ENCODE measurements around the gene GNAQ. TPM values are rescaled to one million over a fixed set of nuclear protein-coding genes. Genes with fewer than 3 reads are reported as not detected.

GNAQ gene
- total RNA-seq, 1 experiment from 2014 or later: 38.2 TPM

DNA sequence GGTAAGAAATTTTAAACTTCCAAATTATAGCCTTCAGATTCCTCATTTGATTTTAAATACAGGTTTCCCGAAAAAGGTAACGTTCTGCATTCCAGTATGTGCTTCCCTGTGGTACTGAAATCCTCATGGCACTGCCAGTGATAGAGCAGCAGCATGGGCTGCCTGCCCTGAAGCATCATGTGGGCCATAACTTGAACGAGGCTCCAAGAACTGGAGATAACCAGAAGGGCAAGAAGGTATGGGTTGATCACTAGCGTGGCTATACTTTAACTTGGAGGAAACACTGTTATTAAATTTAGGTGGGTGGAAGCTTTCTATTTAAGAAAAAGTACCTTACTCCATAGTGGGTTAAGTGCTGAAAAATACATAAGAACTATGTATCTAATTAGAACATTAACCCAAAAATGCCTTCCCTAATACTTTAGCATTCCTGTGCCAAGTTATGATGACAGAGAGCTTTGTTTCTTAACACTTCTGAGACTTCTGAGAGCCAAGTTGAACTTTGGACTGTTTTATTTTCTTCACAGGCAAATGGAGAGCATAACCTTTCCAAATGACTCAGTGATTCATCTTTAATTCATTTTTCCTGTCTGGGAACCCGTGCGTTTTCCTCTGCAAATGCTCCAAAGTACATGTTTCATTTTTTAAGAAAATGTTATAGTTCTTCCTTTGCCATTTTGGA, 192.0 kb downstream of the GNAQ start:
- H3K36me3 Mint-ChIP-seq (ENCODE audit: insufficient read depth, unreplicated experiment): peaks cover 12% of the 10 kb centered on the region
- TF ChIP-seq, protein P1, sequence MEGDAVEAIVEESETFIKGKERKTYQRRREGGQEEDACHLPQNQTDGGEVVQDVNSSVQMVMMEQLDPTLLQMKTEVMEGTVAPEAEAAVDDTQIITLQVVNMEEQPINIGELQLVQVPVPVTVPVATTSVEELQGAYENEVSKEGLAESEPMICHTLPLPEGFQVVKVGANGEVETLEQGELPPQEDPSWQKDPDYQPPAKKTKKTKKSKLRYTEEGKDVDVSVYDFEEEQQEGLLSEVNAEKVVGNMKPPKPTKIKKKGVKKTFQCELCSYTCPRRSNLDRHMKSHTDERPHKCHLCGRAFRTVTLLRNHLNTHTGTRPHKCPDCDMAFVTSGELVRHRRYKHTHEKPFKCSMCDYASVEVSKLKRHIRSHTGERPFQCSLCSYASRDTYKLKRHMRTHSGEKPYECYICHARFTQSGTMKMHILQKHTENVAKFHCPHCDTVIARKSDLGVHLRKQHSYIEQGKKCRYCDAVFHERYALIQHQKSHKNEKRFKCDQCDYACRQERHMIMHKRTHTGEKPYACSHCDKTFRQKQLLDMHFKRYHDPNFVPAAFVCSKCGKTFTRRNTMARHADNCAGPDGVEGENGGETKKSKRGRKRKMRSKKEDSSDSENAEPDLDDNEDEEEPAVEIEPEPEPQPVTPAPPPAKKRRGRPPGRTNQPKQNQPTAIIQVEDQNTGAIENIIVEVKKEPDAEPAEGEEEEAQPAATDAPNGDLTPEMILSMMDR (IDR thresholded peaks at IDR 0.05; ENCODE audit: unreplicated experiment): no peak
- H3K27ac Mint-ChIP-seq (ENCODE audit: low read depth, unreplicated experiment): no peak overlapping the region
- H3K4me1 Mint-ChIP-seq (ENCODE audit: insufficient read depth, unreplicated experiment): peaks cover 13% of the 10 kb centered on the region
- H3K27me3 Mint-ChIP-seq (ENCODE audit: insufficient read depth, unreplicated experiment): no peaks in the 10 kb centered on the region
- H3K4me3 Mint-ChIP-seq (ENCODE audit: unreplicated experiment): no peak overlapping the region
- H3K9me3 Mint-ChIP-seq (ENCODE audit: unreplicated experiment): no peaks in the 10 kb centered on the region
- BruUV-seq (replicated peaks): no TSS peak
- peak; percentile 66 for DNase-seq (ENCODE audit: unreplicated experiment)
- intact Hi-C loops (cut with micrococcal nuclease): loop anchor here (5.0 kb wide), 1 partner anchor 283 kb away; no protein-coding TSS in a partner anchor
- POLR2A ChIA-PET: interaction anchor here (0.6 kb wide), 2 partner anchors 17 to 113 kb away, joined by 3 read pairs; no protein-coding TSS in a partner anchor
- CTCF ChIA-PET: interaction anchor here (0.6 to 1.2 kb wide), 4 partner anchors 19 to 402 kb away, joined by 3 to 8 read pairs (median 3); no protein-coding TSS in a partner anchor

GRCh38 chr9:77838986-77839385, 192.6 kb downstream of the GNAQ start:
- no TSS peak for BruUV-seq (replicated peaks)
- Mint-ChIP-seq H3K27ac (ENCODE audit: low read depth, unreplicated experiment) (no peak overlapping the region), H3K36me3 (ENCODE audit: insufficient read depth, unreplicated experiment) (peaks cover 12% of the 10 kb centered on the region), H3K27me3 (ENCODE audit: insufficient read depth, unreplicated experiment) (no peaks in the 10 kb centered on the region), H3K4me3 (ENCODE audit: unreplicated experiment) (no peak overlapping the region), H3K4me1 (ENCODE audit: insufficient read depth, unreplicated experiment) (peaks cover 13% of the 10 kb centered on the region), H3K9me3 (ENCODE audit: unreplicated experiment) (no peaks in the 10 kb centered on the region)
- intact Hi-C loops (cut with micrococcal nuclease): no loop called here
- ChIA-PET CTCF (interaction anchor here (0.8 to 1.2 kb wide), 3 partner anchors 20 to 235 kb away, joined by 3 to 8 read pairs (median 3); no protein-coding TSS in a partner anchor), POLR2A (no interaction called here)
- TF ChIP-seq, protein P1 (IDR thresholded peaks at IDR 0.05; ENCODE audit: unreplicated experiment): no peak
- no peak for DNase-seq (ENCODE audit: unreplicated experiment)

GRCh38 chr9:77834898-77835488, 196.6 kb downstream of the GNAQ start:
- ChIA-PET CTCF (interaction anchor here (0.6 to 1.9 kb wide), 3 partner anchors 27 to 201 kb away, joined by 3 to 4 read pairs (median 3); no protein-coding TSS in a partner anchor), POLR2A (no interaction called here)
- no peak overlapping the region for H3K27ac Mint-ChIP-seq (ENCODE audit: low read depth, unreplicated experiment)
- TF ChIP-seq, protein P1 (IDR thresholded peaks at IDR 0.05; ENCODE audit: unreplicated experiment): no peak
- H3K9me3 Mint-ChIP-seq (ENCODE audit: unreplicated experiment): no peaks in the 10 kb centered on the region
- intact Hi-C loops (cut with micrococcal nuclease): no loop called here
- H3K27me3 Mint-ChIP-seq (ENCODE audit: insufficient read depth, unreplicated experiment): no peaks in the 10 kb centered on the region
- no peak for DNase-seq (ENCODE audit: unreplicated experiment)
- H3K36me3 Mint-ChIP-seq (ENCODE audit: insufficient read depth, unreplicated experiment): peaks cover 7% of the 10 kb centered on the region
- no peak overlapping the region for H3K4me3 Mint-ChIP-seq (ENCODE audit: unreplicated experiment)
- H3K4me1 Mint-ChIP-seq (ENCODE audit: insufficient read depth, unreplicated experiment): peaks cover 12% of the 10 kb centered on the region
- no TSS peak for BruUV-seq (replicated peaks)

Measured in MCF 10A (cell line).